ENCODE data around the gene ARPC5. TPM values are rescaled to one million over a fixed set of nuclear protein-coding genes. Genes with fewer than 3 reads are reported as not detected.

The ARPC5 gene
- total RNA-seq, 1 donor from 2014 or later = 193 TPM

DNA sequence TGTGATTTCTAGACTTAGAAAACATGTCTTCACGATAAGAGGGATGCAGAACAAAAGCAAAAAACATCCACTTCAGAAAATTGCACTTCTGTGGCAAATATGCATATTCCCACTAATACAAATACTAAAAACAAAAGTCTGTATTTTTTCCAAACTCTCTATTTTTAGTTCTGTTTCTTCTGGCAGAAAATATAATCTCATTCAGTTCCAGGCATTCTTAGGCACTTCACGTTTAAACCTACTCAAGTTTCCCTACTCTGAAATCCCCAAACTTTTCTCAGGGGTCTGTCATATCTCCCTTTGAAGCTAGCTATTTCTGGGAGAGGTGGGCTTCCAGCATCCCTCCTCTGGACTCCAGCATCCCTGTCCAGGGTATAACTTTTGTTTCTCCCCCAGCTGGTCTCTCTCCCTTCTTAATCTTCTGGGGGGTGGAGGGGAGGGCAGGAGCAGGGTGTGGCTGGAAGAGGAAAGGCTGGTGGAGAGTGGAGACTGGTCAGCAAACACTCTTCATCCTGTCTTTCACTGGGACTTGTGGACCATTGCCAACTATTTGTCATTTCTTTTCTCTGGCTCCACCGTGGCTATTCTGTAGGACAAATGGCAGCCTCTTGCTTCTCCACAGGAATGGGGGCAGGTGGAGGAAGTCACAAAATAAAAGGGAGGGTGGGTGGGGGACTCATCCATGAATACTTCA is 25.7 kb downstream of the ARPC5 start:
- no peaks in the 10 kb centered on the region for H3K9me3 Mint-ChIP-seq
- H3K4me1 Mint-ChIP-seq = peaks cover 41% of the 10 kb centered on the region
- no peak for DNase-seq
- ChIA-PET POLR2A (interaction anchor here (0.8 to 1.7 kb wide), 7 partner anchors 16 to 138 kb away, joined by 3 to 35 read pairs (median 4); partner anchors contain the start of genes ARPC5, NCF2 and SMG7), CTCF (interaction anchor here (0.8 to 1.4 kb wide), 10 partner anchors 9 to 139 kb away, joined by 3 to 5 read pairs (median 3); no protein-coding TSS in a partner anchor)
- no peaks in the 10 kb centered on the region for H3K36me3 Mint-ChIP-seq (ENCODE audit: low read depth)
- intact Hi-C loops (cut with micrococcal nuclease) = loop anchor here (2.0 kb wide), 1 partner anchor 13 kb away; no protein-coding TSS in a partner anchor
- TF ChIP-seq, protein P1, sequence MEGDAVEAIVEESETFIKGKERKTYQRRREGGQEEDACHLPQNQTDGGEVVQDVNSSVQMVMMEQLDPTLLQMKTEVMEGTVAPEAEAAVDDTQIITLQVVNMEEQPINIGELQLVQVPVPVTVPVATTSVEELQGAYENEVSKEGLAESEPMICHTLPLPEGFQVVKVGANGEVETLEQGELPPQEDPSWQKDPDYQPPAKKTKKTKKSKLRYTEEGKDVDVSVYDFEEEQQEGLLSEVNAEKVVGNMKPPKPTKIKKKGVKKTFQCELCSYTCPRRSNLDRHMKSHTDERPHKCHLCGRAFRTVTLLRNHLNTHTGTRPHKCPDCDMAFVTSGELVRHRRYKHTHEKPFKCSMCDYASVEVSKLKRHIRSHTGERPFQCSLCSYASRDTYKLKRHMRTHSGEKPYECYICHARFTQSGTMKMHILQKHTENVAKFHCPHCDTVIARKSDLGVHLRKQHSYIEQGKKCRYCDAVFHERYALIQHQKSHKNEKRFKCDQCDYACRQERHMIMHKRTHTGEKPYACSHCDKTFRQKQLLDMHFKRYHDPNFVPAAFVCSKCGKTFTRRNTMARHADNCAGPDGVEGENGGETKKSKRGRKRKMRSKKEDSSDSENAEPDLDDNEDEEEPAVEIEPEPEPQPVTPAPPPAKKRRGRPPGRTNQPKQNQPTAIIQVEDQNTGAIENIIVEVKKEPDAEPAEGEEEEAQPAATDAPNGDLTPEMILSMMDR (IDR thresholded peaks at IDR 0.05) = no peak
- H3K4me3 Mint-ChIP-seq = no peak overlapping the region
- H3K27ac Mint-ChIP-seq = no peak overlapping the region
- no peak for ATAC-seq (ENCODE audit: low read depth)
- no peaks in the 10 kb centered on the region for H3K27me3 Mint-ChIP-seq

DNA sequence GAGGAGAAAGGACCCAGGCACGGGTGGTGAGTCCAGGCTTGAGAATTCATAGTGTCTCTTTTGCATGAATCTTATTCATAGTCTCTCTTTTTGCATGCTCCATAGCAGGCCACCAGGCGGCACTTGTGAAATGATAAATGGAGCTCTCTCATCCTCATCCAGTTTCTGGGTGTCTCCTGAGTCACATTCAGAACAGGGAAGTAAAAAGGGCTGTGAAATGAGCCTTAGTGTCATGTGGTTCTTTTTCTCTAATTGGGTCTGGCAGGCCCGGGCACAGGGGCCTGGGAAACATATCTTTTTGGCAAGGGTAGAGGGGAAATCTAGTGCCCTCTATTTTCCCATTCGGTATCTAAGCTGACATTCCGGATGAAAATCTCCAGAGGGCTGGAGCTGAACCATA is 26.3 kb downstream of the ARPC5 start:
- no peaks in the 10 kb centered on the region for H3K27me3 Mint-ChIP-seq
- peaks cover 47% of the 10 kb centered on the region for H3K4me1 Mint-ChIP-seq
- no peaks in the 10 kb centered on the region for H3K9me3 Mint-ChIP-seq
- TF ChIP-seq, protein P1 (IDR thresholded peaks at IDR 0.05) = no peak
- ChIA-PET POLR2A (interaction anchor here (0.8 to 1.7 kb wide), 8 partner anchors 9 to 138 kb away, joined by 3 to 35 read pairs (median 4); partner anchors contain the start of genes ARPC5, NCF2 and SMG7), CTCF (interaction anchor here (0.8 to 1.4 kb wide), 10 partner anchors 9 to 139 kb away, joined by 3 to 5 read pairs (median 3); no protein-coding TSS in a partner anchor)
- DNase-seq (no peak), ATAC-seq (ENCODE audit: low read depth) (peak; percentile 73)
- H3K36me3 Mint-ChIP-seq (ENCODE audit: low read depth) = no peaks in the 10 kb centered on the region
- intact Hi-C loops (cut with micrococcal nuclease) = loop anchor here (2.0 kb wide), 1 partner anchor 13 kb away; no protein-coding TSS in a partner anchor
- H3K4me3 Mint-ChIP-seq = peak overlapping the region; percentile 48
- peak overlapping the region; percentile 89 for H3K27ac Mint-ChIP-seq

DNA sequence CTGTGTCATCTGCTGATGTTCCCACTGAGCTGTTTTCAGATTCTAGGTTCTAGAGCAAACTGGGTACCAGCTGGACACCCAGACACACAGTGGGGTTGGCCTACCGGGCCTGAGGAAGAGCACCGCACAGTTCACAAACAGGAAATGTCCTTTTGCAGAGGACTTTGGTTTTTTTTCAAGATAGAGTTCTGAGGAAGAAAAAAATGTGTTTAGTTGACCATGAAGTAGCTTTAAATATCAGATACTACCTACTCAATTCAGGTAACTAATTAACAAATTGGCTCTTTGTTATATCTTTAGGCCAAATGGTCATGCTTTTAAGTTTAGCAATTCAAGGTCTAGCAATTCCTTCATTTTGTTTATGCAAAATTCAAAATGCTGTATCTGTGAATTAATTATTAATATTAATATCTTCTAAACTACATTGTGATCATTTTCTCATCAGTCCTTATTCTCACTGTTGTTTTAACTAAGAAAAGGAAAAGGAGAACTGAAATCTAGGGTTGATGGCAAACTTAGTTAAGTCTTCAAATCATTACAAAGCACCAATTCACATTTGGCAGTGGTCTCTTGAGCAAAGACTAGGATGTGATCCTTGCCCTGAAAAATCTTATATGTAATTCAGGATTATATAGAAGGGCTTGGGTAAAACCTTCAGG is 28.1 kb downstream of the ARPC5 start:
- H3K36me3 Mint-ChIP-seq (ENCODE audit: low read depth) = no peaks in the 10 kb centered on the region
- H3K4me3 Mint-ChIP-seq = peak overlapping the region; percentile 65
- no peaks in the 10 kb centered on the region for H3K27me3 Mint-ChIP-seq
- CTCF ChIA-PET = no interaction called here
- ATAC-seq (ENCODE audit: low read depth) = peak; percentile 39
- peak overlapping the region; percentile 92 for H3K27ac Mint-ChIP-seq
- POLR2A ChIA-PET = interaction anchor here (0.7 to 4.2 kb wide), 6 partner anchors 9 to 28 kb away, joined by 3 to 19 read pairs (median 6); partner anchors contain the start of gene NCF2
- TF ChIP-seq, protein P1 (IDR thresholded peaks at IDR 0.05) = no peak
- H3K9me3 Mint-ChIP-seq = no peaks in the 10 kb centered on the region
- peaks cover 57% of the 10 kb centered on the region for H3K4me1 Mint-ChIP-seq
- intact Hi-C loops (cut with micrococcal nuclease) = loop anchor here (1.0 kb wide), 1 partner anchor 17 kb away; the partner anchor contains the start of gene NCF2
- no peak for DNase-seq

DNA sequence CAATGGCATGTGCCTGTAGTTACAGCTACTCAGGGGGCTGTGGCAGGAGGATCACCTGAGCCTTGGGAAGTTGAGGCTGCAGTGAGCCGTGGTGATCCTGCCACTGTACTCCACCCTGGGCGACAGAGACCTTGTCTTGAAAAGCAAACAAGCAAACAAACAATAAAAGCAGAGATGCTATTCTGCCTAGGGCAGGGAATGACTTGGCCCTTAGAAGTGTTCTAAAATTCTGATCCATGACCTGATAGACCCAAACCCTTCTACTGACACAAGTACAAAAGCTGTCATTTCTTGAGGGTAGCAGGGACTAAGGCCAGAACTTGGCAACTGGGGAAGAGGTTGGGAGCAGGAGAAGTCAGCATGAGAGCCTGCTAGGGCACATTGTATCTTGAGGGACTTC is 29.7 kb downstream of the ARPC5 start:
- Mint-ChIP-seq H3K27me3 (no peaks in the 10 kb centered on the region), H3K27ac (peak overlapping the region; percentile 18), H3K36me3 (ENCODE audit: low read depth) (no peaks in the 10 kb centered on the region), H3K4me1 (peaks cover 57% of the 10 kb centered on the region), H3K9me3 (no peaks in the 10 kb centered on the region), H3K4me3 (no peak overlapping the region)
- CTCF ChIA-PET = no interaction called here
- ATAC-seq (ENCODE audit: low read depth) (no peak), DNase-seq (no peak)
- POLR2A ChIA-PET = interaction anchor here (1.9 to 8.2 kb wide), 3 partner anchors 8 to 16 kb away, joined by 8 to 57 read pairs (median 19); partner anchors contain the start of gene NCF2
- intact Hi-C loops (cut with micrococcal nuclease) = no loop called here
- TF ChIP-seq, protein P1 (IDR thresholded peaks at IDR 0.05) = no peak

Measured in activated B cell treated with CpG ODN at 0.5 μM for 24 hours (primary cell).